ENCODE results near the gene VPS35L.

The VPS35L gene

GRCh38 chr16:19595043-19595767, 39.7 kb downstream of the VPS35L start:
- DNase-seq (ENCODE audit: low read depth): no peak

- DNase-seq (ENCODE audit: low read depth): no peak
These were observed 43.5 kb downstream of the VPS35L start for GRCh38 chr16:19598805-19599510.

- DNase-seq (ENCODE audit: low read depth): no peak
These were observed 44.6 kb downstream of the VPS35L start for GRCh38 chr16:19599968-19600716.

GRCh38 chr16:19601083-19601976, 45.8 kb downstream of the VPS35L start:
- no peak for DNase-seq (ENCODE audit: low read depth)

- DNase-seq (ENCODE audit: low read depth): no peak
These were observed 49.4 kb downstream of the VPS35L start for GRCh38 chr16:19604911-19605310.

GRCh38 chr16:19605701-19606100, 50.2 kb downstream of the VPS35L start:
- no peak for DNase-seq (ENCODE audit: low read depth)

- DNase-seq (ENCODE audit: low read depth): no peak
These were observed 52.2 kb downstream of the VPS35L start for GRCh38 chr16:19607616-19608280.

GRCh38 chr16:19609359-19609758, 53.9 kb downstream of the VPS35L start:
- no peak for DNase-seq (ENCODE audit: low read depth)

GRCh38 chr16:19610200-19610599, 54.7 kb downstream of the VPS35L start:
- no peak for DNase-seq (ENCODE audit: low read depth)

- DNase-seq (ENCODE audit: low read depth): no peak
These were observed 58.3 kb downstream of the VPS35L start for GRCh38 chr16:19613834-19614233.

GRCh38 chr16:19616241-19616640, 60.7 kb downstream of the VPS35L start:
- no peak for DNase-seq (ENCODE audit: low read depth)

GRCh38 chr16:19618876-19619275, 63.4 kb downstream of the VPS35L start:
- no peak for DNase-seq (ENCODE audit: low read depth)

- DNase-seq (ENCODE audit: low read depth): no peak
These were observed 65.9 kb downstream of the VPS35L start for GRCh38 chr16:19621445-19621844.

GRCh38 chr16:19625039-19625438, 69.5 kb downstream of the VPS35L start:
- no peak for DNase-seq (ENCODE audit: low read depth)

- DNase-seq (ENCODE audit: low read depth): no peak
These were observed 81.1 kb downstream of the VPS35L start for GRCh38 chr16:19636436-19637267.

GRCh38 chr16:19639986-19640421, 84.5 kb downstream of the VPS35L start:
- DNase-seq (ENCODE audit: low read depth): no peak

- no peak for DNase-seq (ENCODE audit: low read depth)
These were observed 87.0 kb downstream of the VPS35L start for GRCh38 chr16:19642501-19642900.

GRCh38 chr16:19644877-19645276, 89.4 kb downstream of the VPS35L start:
- no peak for DNase-seq (ENCODE audit: low read depth)

GRCh38 chr16:19645557-19645981, 90.1 kb downstream of the VPS35L start:
- no peak for DNase-seq (ENCODE audit: low read depth)

GRCh38 chr16:19649980-19650379, 94.5 kb downstream of the VPS35L start:
- no peak for DNase-seq (ENCODE audit: low read depth)

Measured in HS-27A (cell line).